ENCODE data around the gene GRID2.

GRCh38 chr4:93775551-93775950 is 1471.8 kb downstream of the GRID2 start:
- TF ChIP-seq, protein P1, sequence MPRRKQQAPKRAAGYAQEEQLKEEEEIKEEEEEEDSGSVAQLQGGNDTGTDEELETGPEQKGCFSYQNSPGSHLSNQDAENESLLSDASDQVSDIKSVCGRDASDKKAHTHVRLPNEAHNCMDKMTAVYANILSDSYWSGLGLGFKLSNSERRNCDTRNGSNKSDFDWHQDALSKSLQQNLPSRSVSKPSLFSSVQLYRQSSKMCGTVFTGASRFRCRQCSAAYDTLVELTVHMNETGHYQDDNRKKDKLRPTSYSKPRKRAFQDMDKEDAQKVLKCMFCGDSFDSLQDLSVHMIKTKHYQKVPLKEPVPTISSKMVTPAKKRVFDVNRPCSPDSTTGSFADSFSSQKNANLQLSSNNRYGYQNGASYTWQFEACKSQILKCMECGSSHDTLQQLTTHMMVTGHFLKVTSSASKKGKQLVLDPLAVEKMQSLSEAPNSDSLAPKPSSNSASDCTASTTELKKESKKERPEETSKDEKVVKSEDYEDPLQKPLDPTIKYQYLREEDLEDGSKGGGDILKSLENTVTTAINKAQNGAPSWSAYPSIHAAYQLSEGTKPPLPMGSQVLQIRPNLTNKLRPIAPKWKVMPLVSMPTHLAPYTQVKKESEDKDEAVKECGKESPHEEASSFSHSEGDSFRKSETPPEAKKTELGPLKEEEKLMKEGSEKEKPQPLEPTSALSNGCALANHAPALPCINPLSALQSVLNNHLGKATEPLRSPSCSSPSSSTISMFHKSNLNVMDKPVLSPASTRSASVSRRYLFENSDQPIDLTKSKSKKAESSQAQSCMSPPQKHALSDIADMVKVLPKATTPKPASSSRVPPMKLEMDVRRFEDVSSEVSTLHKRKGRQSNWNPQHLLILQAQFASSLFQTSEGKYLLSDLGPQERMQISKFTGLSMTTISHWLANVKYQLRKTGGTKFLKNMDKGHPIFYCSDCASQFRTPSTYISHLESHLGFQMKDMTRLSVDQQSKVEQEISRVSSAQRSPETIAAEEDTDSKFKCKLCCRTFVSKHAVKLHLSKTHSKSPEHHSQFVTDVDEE (CRISPR knock-in tag; IDR thresholded peaks at IDR 0.05): no peak
- TF ChIP-seq PATZ1 (CRISPR knock-in tag; IDR thresholded peaks at IDR 0.05; ENCODE audit: borderline replicate concordance): no peak
- no peak for TF ChIP-seq ARNTL (CRISPR knock-in tag; IDR thresholded peaks at IDR 0.05; ENCODE audit: borderline replicate concordance, low read depth)
- no peak for TF ChIP-seq PPARA (CRISPR knock-in tag; IDR thresholded peaks at IDR 0.05; ENCODE audit: borderline replicate concordance)
- no peak for TF ChIP-seq ZFP30 (CRISPR knock-in tag; IDR thresholded peaks at IDR 0.05)
- TF ChIP-seq RARB (CRISPR knock-in tag; IDR thresholded peaks at IDR 0.05): no peak
- no peak for TF ChIP-seq BACH2 (CRISPR knock-in tag; IDR thresholded peaks at IDR 0.05; ENCODE audit: borderline replicate concordance)
- TF ChIP-seq SNAI2 (CRISPR knock-in tag; IDR thresholded peaks at IDR 0.05): no peak
- TF ChIP-seq, protein P2, sequence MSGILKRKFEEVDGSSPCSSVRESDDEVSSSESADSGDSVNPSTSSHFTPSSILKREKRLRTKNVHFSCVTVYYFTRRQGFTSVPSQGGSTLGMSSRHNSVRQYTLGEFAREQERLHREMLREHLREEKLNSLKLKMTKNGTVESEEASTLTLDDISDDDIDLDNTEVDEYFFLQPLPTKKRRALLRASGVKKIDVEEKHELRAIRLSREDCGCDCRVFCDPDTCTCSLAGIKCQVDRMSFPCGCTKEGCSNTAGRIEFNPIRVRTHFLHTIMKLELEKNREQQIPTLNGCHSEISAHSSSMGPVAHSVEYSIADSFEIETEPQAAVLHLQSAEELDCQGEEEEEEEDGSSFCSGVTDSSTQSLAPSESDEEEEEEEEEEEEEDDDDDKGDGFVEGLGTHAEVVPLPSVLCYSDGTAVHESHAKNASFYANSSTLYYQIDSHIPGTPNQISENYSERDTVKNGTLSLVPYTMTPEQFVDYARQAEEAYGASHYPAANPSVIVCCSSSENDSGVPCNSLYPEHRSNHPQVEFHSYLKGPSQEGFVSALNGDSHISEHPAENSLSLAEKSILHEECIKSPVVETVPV (CRISPR knock-in tag; IDR thresholded peaks at IDR 0.05): no peak
- TF ChIP-seq ZNF70 (CRISPR knock-in tag; IDR thresholded peaks at IDR 0.05): no peak
- no peak for TF ChIP-seq CSDC2 (CRISPR knock-in tag; IDR thresholded peaks at IDR 0.05)
- no peak for TF ChIP-seq TCF4 (CRISPR knock-in tag; IDR thresholded peaks at IDR 0.05; ENCODE audit: borderline replicate concordance)
- TF ChIP-seq, protein P3, sequence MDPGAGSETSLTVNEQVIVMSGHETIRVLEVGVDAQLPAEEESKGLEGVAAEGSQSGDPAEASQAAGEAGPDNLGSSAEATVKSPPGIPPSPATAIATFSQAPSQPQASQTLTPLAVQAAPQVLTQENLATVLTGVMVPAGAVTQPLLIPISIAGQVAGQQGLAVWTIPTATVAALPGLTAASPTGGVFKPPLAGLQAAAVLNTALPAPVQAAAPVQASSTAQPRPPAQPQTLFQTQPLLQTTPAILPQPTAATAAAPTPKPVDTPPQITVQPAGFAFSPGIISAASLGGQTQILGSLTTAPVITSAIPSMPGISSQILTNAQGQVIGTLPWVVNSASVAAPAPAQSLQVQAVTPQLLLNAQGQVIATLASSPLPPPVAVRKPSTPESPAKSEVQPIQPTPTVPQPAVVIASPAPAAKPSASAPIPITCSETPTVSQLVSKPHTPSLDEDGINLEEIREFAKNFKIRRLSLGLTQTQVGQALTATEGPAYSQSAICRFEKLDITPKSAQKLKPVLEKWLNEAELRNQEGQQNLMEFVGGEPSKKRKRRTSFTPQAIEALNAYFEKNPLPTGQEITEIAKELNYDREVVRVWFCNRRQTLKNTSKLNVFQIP (CRISPR knock-in tag; IDR thresholded peaks at IDR 0.05; ENCODE audit: borderline replicate concordance, low read depth): no peak

Measured in SK-N-SH treated with all-trans-retinoic acid at 6 μM for 48 hours (cell line).